GM23338 (cell line): ENCODE results near the gene CYTH1. TPM values are rescaled to one million over a fixed set of nuclear protein-coding genes. Genes with fewer than 3 reads are reported as not detected.

Source experiments
- ATAC-seq: fragments of 200-7000 bp; cut with Tn5 transposase; 3 replicates; pipeline ENCODE4 v1.9.1; 2020
- DNase-seq: peaks from one replicate; pipeline ENCODE4 v3.0.0-alpha.2; 2015; ENCODE audit warnings: low spot score
- H2AFZ ChIP-seq: fragments of 200-600 bp; sonication (generic); 2 replicates; pipeline ENCODE4 v1.8.0; 2016; ENCODE audit warnings: antibody characterized with exemption, mild to moderate bottlenecking, moderate library complexity
- H3F3A ChIP-seq: fragments of 200-600 bp; sonication (generic); replicated peaks from 2 replicates; pipeline ENCODE4 v1.8.0; 2017; ENCODE audit warnings: antibody characterized with exemption, mixed run types, low read depth
- H3K27ac ChIP-seq: fragments of 200-600 bp; sonication (generic); 2 replicates; pipeline ENCODE4 v1.6.1; 2016; ENCODE audit warnings: low read depth
- H3K27me3 ChIP-seq: fragments of 200-600 bp; sonication (generic); 2 replicates; pipeline ENCODE4 v1.8.0; 2016; ENCODE audit warnings: mild to moderate bottlenecking, mixed run types, moderate library complexity; ENCODE audit not compliant: insufficient read depth
- H3K36me3 ChIP-seq: fragments of 200-600 bp; sonication (generic); 2 replicates; pipeline ENCODE4 v1.8.0; 2016; ENCODE audit warnings: mild to moderate bottlenecking; ENCODE audit not compliant: insufficient read depth
- H3K4me1 ChIP-seq: fragments of 200-600 bp; sonication (generic); 2 replicates; pipeline ENCODE4 v1.8.0; 2016; ENCODE audit warnings: mild to moderate bottlenecking, moderate library complexity; ENCODE audit not compliant: insufficient read depth
- H3K4me2 ChIP-seq: fragments of 200-600 bp; sonication (generic); 2 replicates; pipeline ENCODE4 v1.7.1; 2017; ENCODE audit warnings: mixed run types
- H3K4me3 ChIP-seq: fragments of 200-600 bp; sonication (generic); 2 replicates; pipeline ENCODE4 v1.6.1; 2016; ENCODE audit warnings: mixed run types
- H3K79me2 ChIP-seq: fragments of 200-600 bp; sonication (generic); replicated peaks from 2 replicates; pipeline ENCODE4 v1.8.0; 2017; ENCODE audit warnings: mild to moderate bottlenecking; ENCODE audit not compliant: insufficient read depth
- H3K9me2 ChIP-seq: fragments of 200-600 bp; sonication (generic); 2 replicates; pipeline ENCODE4 v1.8.0; 2017; ENCODE audit not compliant: insufficient read depth
- H4K20me1 ChIP-seq: fragments of 200-600 bp; sonication (generic); replicated peaks from 2 replicates; pipeline ENCODE4 v1.8.0; 2017; ENCODE audit warnings: mild to moderate bottlenecking; ENCODE audit not compliant: insufficient read depth
- H3K27ac Mint-ChIP-seq: 2 replicates; pipeline ENCODE4 v1.8.0; 2020; ENCODE audit warnings: inconsistent platforms, mild to moderate bottlenecking, moderate library complexity, mixed read lengths
- H3K27me3 Mint-ChIP-seq: 3 replicates; pipeline ENCODE4 v1.8.0; 2022; ENCODE audit warnings: low read depth, mild to moderate bottlenecking, moderate library complexity, mixed read lengths, inconsistent platforms; ENCODE audit not compliant: insufficient read depth, poor library complexity
- H3K36me3 Mint-ChIP-seq: 3 replicates; pipeline ENCODE4 v1.8.0; 2021; ENCODE audit warnings: low read depth, mild to moderate bottlenecking, inconsistent platforms, moderate library complexity, mixed read lengths
- H3K4me1 Mint-ChIP-seq: 3 replicates; pipeline ENCODE4 v1.8.0; 2020; ENCODE audit warnings: mild to moderate bottlenecking, inconsistent platforms, mixed read lengths
- H3K4me3 Mint-ChIP-seq: 3 replicates; pipeline ENCODE4 v1.8.0; 2021; ENCODE audit warnings: moderate library complexity, mild to moderate bottlenecking, inconsistent platforms, mixed read lengths
- H3K9me3 Mint-ChIP-seq: 3 replicates; pipeline ENCODE4 v1.8.0; 2020; ENCODE audit warnings: moderate library complexity, mild to moderate bottlenecking, inconsistent platforms, mixed read lengths
- CREB1 ChIP-seq: fragments of 250-450 bp; sonication (Bioruptor Pico); IDR thresholded peaks from 2 replicates; pipeline ENCODE4 v1.5.0; 2020; ENCODE audit warnings: low read depth, mild to moderate bottlenecking, moderate library complexity
- ETS1 ChIP-seq: IDR thresholded peaks from 2 replicates; pipeline ENCODE4 v1.6.1; 2016; ENCODE audit warnings: antibody characterized with exemption
- EZH2 ChIP-seq: fragments of 200-600 bp; sonication (generic); IDR thresholded peaks from one replicate; pipeline ENCODE4 v1.8.0; 2017; ENCODE audit warnings: antibody characterized with exemption, mild to moderate bottlenecking, low read depth; ENCODE audit not compliant: unreplicated experiment
- EZH2phosphoT487 ChIP-seq: fragments of 200-600 bp; sonication (generic); IDR thresholded peaks from one replicate; pipeline ENCODE4 v1.8.1; 2018; ENCODE audit warnings: antibody characterized with exemption; ENCODE audit not compliant: unreplicated experiment
- JUNB ChIP-seq: IDR thresholded peaks from one replicate; pipeline ENCODE4 v1.6.1; 2016; ENCODE audit warnings: antibody characterized with exemption; ENCODE audit not compliant: unreplicated experiment
- NANOG ChIP-seq: IDR thresholded peaks from 2 replicates; pipeline ENCODE4 v1.6.1; 2016; ENCODE audit warnings: antibody characterized with exemption, borderline replicate concordance
- POLR2AphosphoS5 ChIP-seq: IDR thresholded peaks from 2 replicates; pipeline ENCODE4 v1.6.1; 2016; ENCODE audit warnings: antibody characterized with exemption, low read depth
- STAT1 ChIP-seq: IDR thresholded peaks from one replicate; pipeline ENCODE4 v1.6.1; 2016; ENCODE audit warnings: antibody characterized with exemption; ENCODE audit not compliant: unreplicated experiment
- ZNF114 ChIP-seq: fragments of 250-450 bp; sonication (Bioruptor Pico); IDR thresholded peaks from 2 replicates; pipeline ENCODE4 v1.5.0; 2020; ENCODE audit warnings: mild to moderate bottlenecking, moderate library complexity
- ZNF331 ChIP-seq: fragments of 250-450 bp; sonication (Bioruptor Pico); IDR thresholded peaks from 2 replicates; pipeline ENCODE4 v1.5.0; 2020; ENCODE audit warnings: low read depth, mild to moderate bottlenecking, moderate library complexity
- polyA plus RNA-seq: library from polyadenylated mRNA; unstranded; fragments of >200 nt; fragmentation: Nextera tagmentation; extraction: Ambion mirVana; gene quantifications from 2 replicates; pipeline ENCODE4 v1.2.1, GENCODE V29; 2016
- total RNA-seq: library from RNA; depleted of rRNA; stranded (reverse); fragments of >200 nt; shearing (Covaris generic); gene quantifications from 2 replicates; pipeline ENCODE4 v1.2.3, GENCODE V29; 2014
- TF ChIP-seq, protein P1 (sequence below): fragments of 250-450 bp; sonication (Bioruptor Pico); IDR thresholded peaks from 2 replicates; pipeline ENCODE4 v1.5.0; 2020; ENCODE audit warnings: mild to moderate bottlenecking, moderate library complexity
- TF ChIP-seq, protein P2 (sequence below): IDR thresholded peaks from one replicate; pipeline ENCODE4 v1.6.1; 2018; ENCODE audit warnings: antibody characterized with exemption; ENCODE audit not compliant: unreplicated experiment
- TF ChIP-seq, protein P3 (sequence below), 2 experiments: fragments of 200-600 bp in 1 of 2; sonication (generic) in 1 of 2; conservative IDR thresholded peaks; 2 replicates each; pipeline versions ENCODE4 v1.5.1 to v1.6.1; 2016 to 2017; ENCODE audit warnings: antibody characterized with exemption in 2 of 2, low read depth in 2 of 2, mild to moderate bottlenecking in 2 of 2, moderate library complexity in 1 of 2

Gene CYTH1
- total and polyA plus RNA-seq, 2 experiments from 2014 or later: 13.8 to 14.5 TPM

DNA sequence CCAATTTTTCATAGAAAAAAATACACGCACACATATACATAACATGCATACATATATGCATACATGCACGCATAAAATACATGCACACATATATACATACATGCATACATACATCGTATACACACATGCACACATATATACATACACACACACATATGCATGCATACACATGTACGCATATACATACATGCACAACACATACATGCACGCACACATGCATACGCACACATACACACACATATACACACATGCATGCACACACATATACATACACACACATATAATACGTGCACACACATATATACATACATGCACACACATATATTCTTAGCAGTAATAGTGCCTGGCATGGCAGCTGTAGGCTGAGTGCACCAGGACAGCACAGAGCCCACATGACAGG is 33.6 kb upstream of the CYTH1 start:
- no peaks in the 10 kb centered on the region for H3K4me1 Mint-ChIP-seq
- peaks cover 92% of the 10 kb centered on the region for H3K36me3 Mint-ChIP-seq
- Histone ChIP-seq H3K27ac (no peak overlapping the region), H3K36me3 (peaks cover 86% of the 10 kb centered on the region), H3K4me2 (no peak overlapping the region), H3K4me1 (no peaks in the 10 kb centered on the region), H3K4me3 (no peak overlapping the region), H4K20me1 (peaks cover 3% of the 10 kb centered on the region), H2AFZ (no peak overlapping the region), H3K79me2 (0 out of 2 replicates have a peak, but pooled peaks cover 7% of the 10 kb centered on the region), H3F3A (peaks cover 12% of the 10 kb centered on the region; the same call in 1 of the 2 replicates), H3K27me3 (no peaks in the 10 kb centered on the region), H3K9me2 (no peaks in the 10 kb centered on the region)
- H3K27me3 Mint-ChIP-seq: peaks cover 5% of the 10 kb centered on the region
- ATAC-seq (no peak), DNase-seq (no peak)
- no peak overlapping the region for H3K27ac Mint-ChIP-seq
- TF ChIP-seq POLR2AphosphoS5: no peak
- TF ChIP-seq EZH2: no peak
- TF ChIP-seq ETS1: no peak
- TF ChIP-seq, protein P1, sequence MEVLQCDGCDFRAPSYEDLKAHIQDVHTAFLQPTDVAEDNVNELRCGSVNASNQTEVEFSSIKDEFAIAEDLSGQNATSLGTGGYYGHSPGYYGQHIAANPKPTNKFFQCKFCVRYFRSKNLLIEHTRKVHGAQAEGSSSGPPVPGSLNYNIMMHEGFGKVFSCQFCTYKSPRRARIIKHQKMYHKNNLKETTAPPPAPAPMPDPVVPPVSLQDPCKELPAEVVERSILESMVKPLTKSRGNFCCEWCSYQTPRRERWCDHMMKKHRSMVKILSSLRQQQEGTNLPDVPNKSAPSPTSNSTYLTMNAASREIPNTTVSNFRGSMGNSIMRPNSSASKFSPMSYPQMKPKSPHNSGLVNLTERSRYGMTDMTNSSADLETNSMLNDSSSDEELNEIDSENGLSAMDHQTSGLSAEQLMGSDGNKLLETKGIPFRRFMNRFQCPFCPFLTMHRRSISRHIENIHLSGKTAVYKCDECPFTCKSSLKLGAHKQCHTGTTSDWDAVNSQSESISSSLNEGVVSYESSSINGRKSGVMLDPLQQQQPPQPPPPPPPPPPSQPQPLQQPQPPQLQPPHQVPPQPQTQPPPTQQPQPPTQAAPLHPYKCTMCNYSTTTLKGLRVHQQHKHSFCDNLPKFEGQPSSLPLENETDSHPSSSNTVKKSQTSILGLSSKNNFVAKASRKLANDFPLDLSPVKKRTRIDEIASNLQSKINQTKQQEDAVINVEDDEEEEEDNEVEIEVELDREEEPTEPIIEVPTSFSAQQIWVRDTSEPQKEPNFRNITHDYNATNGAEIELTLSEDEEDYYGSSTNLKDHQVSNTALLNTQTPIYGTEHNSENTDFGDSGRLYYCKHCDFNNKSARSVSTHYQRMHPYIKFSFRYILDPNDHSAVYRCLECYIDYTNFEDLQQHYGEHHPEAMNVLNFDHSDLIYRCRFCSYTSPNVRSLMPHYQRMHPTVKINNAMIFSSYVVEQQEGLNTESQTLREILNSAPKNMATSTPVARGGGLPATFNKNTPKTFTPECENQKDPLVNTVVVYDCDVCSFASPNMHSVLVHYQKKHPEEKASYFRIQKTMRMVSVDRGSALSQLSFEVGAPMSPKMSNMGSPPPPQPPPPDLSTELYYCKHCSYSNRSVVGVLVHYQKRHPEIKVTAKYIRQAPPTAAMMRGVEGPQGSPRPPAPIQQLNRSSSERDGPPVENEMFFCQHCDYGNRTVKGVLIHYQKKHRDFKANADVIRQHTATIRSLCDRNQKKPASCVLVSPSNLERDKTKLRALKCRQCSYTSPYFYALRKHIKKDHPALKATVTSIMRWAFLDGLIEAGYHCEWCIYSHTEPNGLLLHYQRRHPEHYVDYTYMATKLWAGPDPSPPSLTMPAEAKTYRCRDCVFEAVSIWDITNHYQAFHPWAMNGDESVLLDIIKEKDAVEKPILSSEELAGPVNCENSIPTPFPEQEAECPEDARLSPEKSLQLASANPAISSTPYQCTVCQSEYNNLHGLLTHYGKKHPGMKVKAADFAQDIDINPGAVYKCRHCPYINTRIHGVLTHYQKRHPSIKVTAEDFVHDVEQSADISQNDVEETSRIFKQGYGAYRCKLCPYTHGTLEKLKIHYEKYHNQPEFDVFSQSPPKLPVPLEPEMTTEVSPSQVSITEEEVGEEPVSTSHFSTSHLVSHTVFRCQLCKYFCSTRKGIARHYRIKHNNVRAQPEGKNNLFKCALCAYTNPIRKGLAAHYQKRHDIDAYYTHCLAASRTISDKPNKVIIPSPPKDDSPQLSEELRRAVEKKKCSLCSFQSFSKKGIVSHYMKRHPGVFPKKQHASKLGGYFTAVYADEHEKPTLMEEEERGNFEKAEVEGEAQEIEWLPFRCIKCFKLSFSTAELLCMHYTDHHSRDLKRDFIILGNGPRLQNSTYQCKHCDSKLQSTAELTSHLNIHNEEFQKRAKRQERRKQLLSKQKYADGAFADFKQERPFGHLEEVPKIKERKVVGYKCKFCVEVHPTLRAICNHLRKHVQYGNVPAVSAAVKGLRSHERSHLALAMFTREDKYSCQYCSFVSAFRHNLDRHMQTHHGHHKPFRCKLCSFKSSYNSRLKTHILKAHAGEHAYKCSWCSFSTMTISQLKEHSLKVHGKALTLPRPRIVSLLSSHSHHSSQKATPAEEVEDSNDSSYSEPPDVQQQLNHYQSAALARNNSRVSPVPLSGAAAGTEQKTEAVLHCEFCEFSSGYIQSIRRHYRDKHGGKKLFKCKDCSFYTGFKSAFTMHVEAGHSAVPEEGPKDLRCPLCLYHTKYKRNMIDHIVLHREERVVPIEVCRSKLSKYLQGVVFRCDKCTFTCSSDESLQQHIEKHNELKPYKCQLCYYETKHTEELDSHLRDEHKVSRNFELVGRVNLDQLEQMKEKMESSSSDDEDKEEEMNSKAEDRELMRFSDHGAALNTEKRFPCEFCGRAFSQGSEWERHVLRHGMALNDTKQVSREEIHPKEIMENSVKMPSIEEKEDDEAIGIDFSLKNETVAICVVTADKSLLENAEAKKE (CRISPR knock-in tag): no peak
- TF ChIP-seq ZNF114: no peak
- no peak for TF ChIP-seq JUNB
- no peak for TF ChIP-seq ZNF331
- TF ChIP-seq STAT1: no peak
- TF ChIP-seq, protein P2, sequence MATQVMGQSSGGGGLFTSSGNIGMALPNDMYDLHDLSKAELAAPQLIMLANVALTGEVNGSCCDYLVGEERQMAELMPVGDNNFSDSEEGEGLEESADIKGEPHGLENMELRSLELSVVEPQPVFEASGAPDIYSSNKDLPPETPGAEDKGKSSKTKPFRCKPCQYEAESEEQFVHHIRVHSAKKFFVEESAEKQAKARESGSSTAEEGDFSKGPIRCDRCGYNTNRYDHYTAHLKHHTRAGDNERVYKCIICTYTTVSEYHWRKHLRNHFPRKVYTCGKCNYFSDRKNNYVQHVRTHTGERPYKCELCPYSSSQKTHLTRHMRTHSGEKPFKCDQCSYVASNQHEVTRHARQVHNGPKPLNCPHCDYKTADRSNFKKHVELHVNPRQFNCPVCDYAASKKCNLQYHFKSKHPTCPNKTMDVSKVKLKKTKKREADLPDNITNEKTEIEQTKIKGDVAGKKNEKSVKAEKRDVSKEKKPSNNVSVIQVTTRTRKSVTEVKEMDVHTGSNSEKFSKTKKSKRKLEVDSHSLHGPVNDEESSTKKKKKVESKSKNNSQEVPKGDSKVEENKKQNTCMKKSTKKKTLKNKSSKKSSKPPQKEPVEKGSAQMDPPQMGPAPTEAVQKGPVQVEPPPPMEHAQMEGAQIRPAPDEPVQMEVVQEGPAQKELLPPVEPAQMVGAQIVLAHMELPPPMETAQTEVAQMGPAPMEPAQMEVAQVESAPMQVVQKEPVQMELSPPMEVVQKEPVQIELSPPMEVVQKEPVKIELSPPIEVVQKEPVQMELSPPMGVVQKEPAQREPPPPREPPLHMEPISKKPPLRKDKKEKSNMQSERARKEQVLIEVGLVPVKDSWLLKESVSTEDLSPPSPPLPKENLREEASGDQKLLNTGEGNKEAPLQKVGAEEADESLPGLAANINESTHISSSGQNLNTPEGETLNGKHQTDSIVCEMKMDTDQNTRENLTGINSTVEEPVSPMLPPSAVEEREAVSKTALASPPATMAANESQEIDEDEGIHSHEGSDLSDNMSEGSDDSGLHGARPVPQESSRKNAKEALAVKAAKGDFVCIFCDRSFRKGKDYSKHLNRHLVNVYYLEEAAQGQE: no peak
- TF ChIP-seq CREB1 (CRISPR knock-in tag): no peak
- TF ChIP-seq, protein P3, sequence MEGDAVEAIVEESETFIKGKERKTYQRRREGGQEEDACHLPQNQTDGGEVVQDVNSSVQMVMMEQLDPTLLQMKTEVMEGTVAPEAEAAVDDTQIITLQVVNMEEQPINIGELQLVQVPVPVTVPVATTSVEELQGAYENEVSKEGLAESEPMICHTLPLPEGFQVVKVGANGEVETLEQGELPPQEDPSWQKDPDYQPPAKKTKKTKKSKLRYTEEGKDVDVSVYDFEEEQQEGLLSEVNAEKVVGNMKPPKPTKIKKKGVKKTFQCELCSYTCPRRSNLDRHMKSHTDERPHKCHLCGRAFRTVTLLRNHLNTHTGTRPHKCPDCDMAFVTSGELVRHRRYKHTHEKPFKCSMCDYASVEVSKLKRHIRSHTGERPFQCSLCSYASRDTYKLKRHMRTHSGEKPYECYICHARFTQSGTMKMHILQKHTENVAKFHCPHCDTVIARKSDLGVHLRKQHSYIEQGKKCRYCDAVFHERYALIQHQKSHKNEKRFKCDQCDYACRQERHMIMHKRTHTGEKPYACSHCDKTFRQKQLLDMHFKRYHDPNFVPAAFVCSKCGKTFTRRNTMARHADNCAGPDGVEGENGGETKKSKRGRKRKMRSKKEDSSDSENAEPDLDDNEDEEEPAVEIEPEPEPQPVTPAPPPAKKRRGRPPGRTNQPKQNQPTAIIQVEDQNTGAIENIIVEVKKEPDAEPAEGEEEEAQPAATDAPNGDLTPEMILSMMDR (conservative IDR thresholded peaks at IDR 0.05; ENCODE audit: low read depth in 2 of 2): no peak
- TF ChIP-seq EZH2phosphoT487: no peak
- TF ChIP-seq NANOG: no peak
- no peak overlapping the region for H3K4me3 Mint-ChIP-seq
- H3K9me3 Mint-ChIP-seq: no peaks in the 10 kb centered on the region
